HepG2 (cell line): ENCODE measurements around the gene GATM. TPM values are rescaled to one million over a fixed set of nuclear protein-coding genes. Genes with fewer than 3 reads are reported as not detected.

Experiments used
- AGO1 ChIP-seq: fragments of 200-400 bp; formaldehyde crosslinking; IDR thresholded peaks from 2 replicates; pipeline ENCODE4 v1.6.1; 2017; ENCODE audit warnings: mild to moderate bottlenecking, low read depth, low read length, moderate library complexity; ENCODE audit not compliant: poor library complexity, severe bottlenecking
- ARNT ChIP-seq: fragments of 450-650 bp; IDR thresholded peaks from 2 replicates; pipeline ENCODE4 v1.6.1; 2017
- CENPX ChIP-seq: sonication (generic); formaldehyde crosslinking; IDR thresholded peaks from 2 replicates; pipeline ENCODE4 v1.9.0; 2021; ENCODE audit warnings: mild to moderate bottlenecking, missing genetic modification reagents, moderate library complexity
- HNRNPL ChIP-seq: fragments of 200-400 bp; formaldehyde crosslinking; IDR thresholded peaks from 2 replicates; pipeline ENCODE4 v1.6.1; 2017; ENCODE audit warnings: mild to moderate bottlenecking, low read depth, low read length
- IKZF4 ChIP-seq: sonication (generic); formaldehyde crosslinking; IDR thresholded peaks from 2 replicates; pipeline ENCODE4 v1.5.1; 2020; ENCODE audit warnings: borderline replicate concordance, mild to moderate bottlenecking, low read depth, missing genetic modification reagents; ENCODE audit errors: not compliant biosample characterization
- MIER3 ChIP-seq: IDR thresholded peaks from 2 replicates; pipeline ENCODE4 v1.6.1; 2016; ENCODE audit warnings: missing compliant biosample characterization, borderline replicate concordance
- MXI1 ChIP-seq: IDR thresholded peaks from 3 replicates; pipeline ENCODE4 v1.6.1; 2012; ENCODE audit warnings: low read depth, low read length, inconsistent platforms, borderline replicate concordance
- PAX8 ChIP-seq: sonication (generic); formaldehyde crosslinking; IDR thresholded peaks from 2 replicates; pipeline ENCODE4 v1.8.0; 2022; ENCODE audit warnings: mild to moderate bottlenecking, missing genetic modification reagents, borderline replicate concordance
- PHF5A ChIP-seq: IDR thresholded peaks from one replicate; pipeline ENCODE4 v1.6.1; 2018; ENCODE audit warnings: low read depth, missing genetic modification reagents; ENCODE audit not compliant: unreplicated experiment
- SRF ChIP-seq: IDR thresholded peaks from 2 replicates; pipeline ENCODE4 v1.6.1; 2011; ENCODE audit warnings: mild to moderate bottlenecking, low read depth, low read length, moderate library complexity
- ZBTB1 ChIP-seq: sonication (generic); formaldehyde crosslinking; IDR thresholded peaks from 2 replicates; pipeline ENCODE4 v1.4.0; 2020; ENCODE audit warnings: missing genetic modification reagents, borderline replicate concordance
- ZFAT ChIP-seq: sonication (generic); formaldehyde crosslinking; conservative IDR thresholded peaks from 2 replicates; pipeline ENCODE4 v1.8.1; 2023; ENCODE audit warnings: missing genetic modification reagents, inconsistent platforms
- ZNF121 ChIP-seq: sonication (generic); formaldehyde crosslinking; IDR thresholded peaks from 2 replicates; pipeline ENCODE4 v1.5.0; 2020; ENCODE audit warnings: mild to moderate bottlenecking, missing genetic modification reagents
- ZNF17 ChIP-seq: sonication (generic); formaldehyde crosslinking; IDR thresholded peaks from 2 replicates; pipeline ENCODE4 v1.5.0; 2020; ENCODE audit warnings: mild to moderate bottlenecking, missing genetic modification reagents
- ZNF34 ChIP-seq: sonication (generic); formaldehyde crosslinking; IDR thresholded peaks from 2 replicates; pipeline ENCODE4 v1.4.0; 2020; ENCODE audit warnings: mild to moderate bottlenecking, missing genetic modification reagents, borderline replicate concordance
- ZNF354B ChIP-seq: sonication (generic); formaldehyde crosslinking; IDR thresholded peaks from 2 replicates; pipeline ENCODE4 v1.8.0; 2022; ENCODE audit warnings: mild to moderate bottlenecking, missing genetic modification reagents
- ZNF644 ChIP-seq: IDR thresholded peaks from 2 replicates; pipeline ENCODE4 v1.6.1; 2016; ENCODE audit warnings: low read depth
- ZNF709 ChIP-seq: sonication (generic); formaldehyde crosslinking; IDR thresholded peaks from 2 replicates; pipeline ENCODE4 v1.5.0; 2020; ENCODE audit warnings: mild to moderate bottlenecking, missing genetic modification reagents
- ZNF737 ChIP-seq: sonication (generic); formaldehyde crosslinking; IDR thresholded peaks from 2 replicates; pipeline ENCODE4 v1.5.0; 2020; ENCODE audit warnings: missing genetic modification reagents, mild to moderate bottlenecking, borderline replicate concordance
- ZNF839 ChIP-seq: sonication (generic); formaldehyde crosslinking; IDR thresholded peaks from 2 replicates; pipeline ENCODE4 v1.4.0; 2020; ENCODE audit warnings: missing genetic modification reagents, mild to moderate bottlenecking, borderline replicate concordance
- ZNF841 ChIP-seq: sonication (generic); formaldehyde crosslinking; IDR thresholded peaks from 2 replicates; pipeline ENCODE4 v1.8.1; 2023; ENCODE audit warnings: missing genetic modification reagents, borderline replicate concordance
- polyA plus RNA-seq, 8 experiments: library from polyadenylated mRNA; depleted of rRNA in 3 of 8; stranded (reverse) in 7 of 8; unstranded in 1 of 8; fragments of >200 nt; fragmentation: Illumina TruSeq in 4 of 8; extraction: Trizol in 4 of 8; gene quantifications; 2 replicates each; pipeline versions ENCODE4 v1.2.1 to v1.2.3, GENCODE V29; 2011 to 2016; ENCODE audit warnings: low read depth in 4 of 8, missing spikeins in 1 of 8, mixed read lengths in 1 of 8; ENCODE audit not compliant: insufficient read depth in 1 of 8
- total RNA-seq, 5 experiments: library from RNA; depleted of rRNA; stranded (reverse); fragments of >200 nt; fragmentation: Illumina TruSeq; extraction: Trizol; gene quantifications; 2 replicates each; pipeline ENCODE4 v1.2.3, GENCODE V29; 2016; ENCODE audit warnings: low read depth in 1 of 5
- TF ChIP-seq, protein P1 (sequence below): sonication (generic); formaldehyde crosslinking; IDR thresholded peaks from 2 replicates; pipeline ENCODE4 v1.4.0; 2020; ENCODE audit warnings: missing genetic modification reagents
- TF ChIP-seq, protein P2 (sequence below): sonication (generic); formaldehyde crosslinking; IDR thresholded peaks from 2 replicates; pipeline ENCODE4 v1.5.0; 2020; ENCODE audit warnings: missing genetic modification reagents
- TF ChIP-seq, protein P3 (sequence below): sonication (generic); formaldehyde crosslinking; IDR thresholded peaks from 2 replicates; pipeline ENCODE4 v1.4.0; 2020; ENCODE audit warnings: missing genetic modification reagents
- TF ChIP-seq, protein P4 (sequence below): sonication (generic); formaldehyde crosslinking; IDR thresholded peaks from 2 replicates; pipeline ENCODE4 v1.8.1; 2023; ENCODE audit warnings: missing genetic modification reagents, inconsistent platforms, borderline replicate concordance
- TF ChIP-seq, protein P5 (sequence below): sonication (generic); formaldehyde crosslinking; IDR thresholded peaks from 2 replicates; pipeline ENCODE4 v1.9.0; 2021; ENCODE audit warnings: missing genetic modification reagents, borderline replicate concordance

The GATM gene
- total and polyA plus RNA-seq, 2 of the 13 experiments (the other 11 are each of a cell fraction or from before 2014, with no cell fraction given) = 2.1 to 16.8 TPM

DNA sequence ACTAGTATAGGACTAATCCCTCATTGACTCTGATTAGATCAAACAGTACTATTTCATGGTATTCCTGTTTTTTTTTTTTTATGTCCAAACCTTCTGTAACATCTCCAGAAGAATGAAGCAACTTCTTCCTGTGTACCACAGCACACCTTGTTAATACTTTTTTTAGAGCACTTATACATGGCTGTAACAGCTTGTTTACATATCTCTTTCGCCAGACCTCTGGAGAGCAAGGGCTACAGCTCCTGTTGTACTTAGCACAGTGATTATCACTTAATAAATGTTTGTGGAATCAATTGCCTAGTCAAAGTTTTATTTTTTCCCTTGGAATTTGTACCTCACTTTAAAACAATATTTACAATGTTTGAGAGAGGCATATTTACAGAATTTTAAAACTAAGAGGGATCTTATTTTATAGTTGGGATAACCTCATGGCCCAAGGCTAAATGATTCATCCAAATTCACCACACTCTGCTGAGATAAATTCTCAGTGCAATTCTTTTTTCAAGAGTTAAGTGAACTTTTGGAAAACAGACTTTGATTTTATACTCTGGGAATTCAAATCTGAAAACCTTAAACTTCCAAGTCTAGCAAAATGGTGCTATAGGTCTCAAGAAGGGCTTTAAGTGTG, 9.2 kb upstream of the GATM start (continued):
- TF ChIP-seq, protein P1, sequence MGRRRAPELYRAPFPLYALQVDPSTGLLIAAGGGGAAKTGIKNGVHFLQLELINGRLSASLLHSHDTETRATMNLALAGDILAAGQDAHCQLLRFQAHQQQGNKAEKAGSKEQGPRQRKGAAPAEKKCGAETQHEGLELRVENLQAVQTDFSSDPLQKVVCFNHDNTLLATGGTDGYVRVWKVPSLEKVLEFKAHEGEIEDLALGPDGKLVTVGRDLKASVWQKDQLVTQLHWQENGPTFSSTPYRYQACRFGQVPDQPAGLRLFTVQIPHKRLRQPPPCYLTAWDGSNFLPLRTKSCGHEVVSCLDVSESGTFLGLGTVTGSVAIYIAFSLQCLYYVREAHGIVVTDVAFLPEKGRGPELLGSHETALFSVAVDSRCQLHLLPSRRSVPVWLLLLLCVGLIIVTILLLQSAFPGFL = no peak
- TF ChIP-seq ZNF841 (CRISPR knock-in tag) (no peak), ZNF34 (no peak), CENPX (CRISPR knock-in tag) (no peak), ZNF121 (no peak), ZNF354B (CRISPR knock-in tag) (no peak), MXI1 (0 out of 3 replicates have a peak, but pooled peaks have one; percentile 23), ZNF17 (CRISPR knock-in tag) (no peak), ZFAT (CRISPR knock-in tag) (no peak), ZNF709 (CRISPR knock-in tag) (no peak), ZNF839 (no peak), ARNT (no peak), IKZF4 (CRISPR knock-in tag) (no peak), HNRNPL (no peak), ZNF644 (CRISPR knock-in tag) (0 out of 2 replicates have a peak, but pooled peaks have one; percentile 5), ZBTB1 (CRISPR knock-in tag) (no peak), PAX8 (CRISPR knock-in tag) (no peak), AGO1 (no peak), MIER3 (CRISPR knock-in tag) (peak; percentile 49; the same call in 1 of the 2 replicates), ZNF737 (no peak), PHF5A (CRISPR knock-in tag) (no peak), SRF (no peak)
- TF ChIP-seq, protein P2, sequence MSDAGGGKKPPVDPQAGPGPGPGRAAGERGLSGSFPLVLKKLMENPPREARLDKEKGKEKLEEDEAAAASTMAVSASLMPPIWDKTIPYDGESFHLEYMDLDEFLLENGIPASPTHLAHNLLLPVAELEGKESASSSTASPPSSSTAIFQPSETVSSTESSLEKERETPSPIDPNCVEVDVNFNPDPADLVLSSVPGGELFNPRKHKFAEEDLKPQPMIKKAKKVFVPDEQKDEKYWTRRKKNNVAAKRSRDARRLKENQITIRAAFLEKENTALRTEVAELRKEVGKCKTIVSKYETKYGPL (CRISPR knock-in tag) = no peak
- TF ChIP-seq, protein P3, sequence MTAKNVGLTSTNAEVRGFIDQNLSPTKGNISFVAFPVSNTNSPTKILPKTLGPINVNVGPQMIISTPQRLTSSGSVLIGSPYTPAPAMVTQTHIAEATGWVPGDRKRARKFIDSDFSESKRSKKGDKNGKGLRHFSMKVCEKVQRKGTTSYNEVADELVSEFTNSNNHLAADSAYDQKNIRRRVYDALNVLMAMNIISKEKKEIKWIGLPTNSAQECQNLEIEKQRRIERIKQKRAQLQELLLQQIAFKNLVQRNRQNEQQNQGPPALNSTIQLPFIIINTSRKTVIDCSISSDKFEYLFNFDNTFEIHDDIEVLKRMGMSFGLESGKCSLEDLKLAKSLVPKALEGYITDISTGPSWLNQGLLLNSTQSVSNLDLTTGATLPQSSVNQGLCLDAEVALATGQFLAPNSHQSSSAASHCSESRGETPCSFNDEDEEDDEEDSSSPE = no peak
- TF ChIP-seq, protein P4, sequence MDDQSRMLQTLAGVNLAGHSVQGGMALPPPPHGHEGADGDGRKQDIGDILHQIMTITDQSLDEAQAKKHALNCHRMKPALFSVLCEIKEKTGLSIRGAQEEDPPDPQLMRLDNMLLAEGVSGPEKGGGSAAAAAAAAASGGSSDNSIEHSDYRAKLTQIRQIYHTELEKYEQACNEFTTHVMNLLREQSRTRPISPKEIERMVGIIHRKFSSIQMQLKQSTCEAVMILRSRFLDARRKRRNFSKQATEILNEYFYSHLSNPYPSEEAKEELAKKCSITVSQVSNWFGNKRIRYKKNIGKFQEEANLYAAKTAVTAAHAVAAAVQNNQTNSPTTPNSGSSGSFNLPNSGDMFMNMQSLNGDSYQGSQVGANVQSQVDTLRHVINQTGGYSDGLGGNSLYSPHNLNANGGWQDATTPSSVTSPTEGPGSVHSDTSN = no peak
- TF ChIP-seq, protein P5, sequence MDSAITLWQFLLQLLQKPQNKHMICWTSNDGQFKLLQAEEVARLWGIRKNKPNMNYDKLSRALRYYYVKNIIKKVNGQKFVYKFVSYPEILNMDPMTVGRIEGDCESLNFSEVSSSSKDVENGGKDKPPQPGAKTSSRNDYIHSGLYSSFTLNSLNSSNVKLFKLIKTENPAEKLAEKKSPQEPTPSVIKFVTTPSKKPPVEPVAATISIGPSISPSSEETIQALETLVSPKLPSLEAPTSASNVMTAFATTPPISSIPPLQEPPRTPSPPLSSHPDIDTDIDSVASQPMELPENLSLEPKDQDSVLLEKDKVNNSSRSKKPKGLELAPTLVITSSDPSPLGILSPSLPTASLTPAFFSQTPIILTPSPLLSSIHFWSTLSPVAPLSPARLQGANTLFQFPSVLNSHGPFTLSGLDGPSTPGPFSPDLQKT (CRISPR knock-in tag) = no peak
